IMR-90 (cell line): ENCODE data around the gene NFKBIB. TPM values are rescaled to one million over a fixed set of nuclear protein-coding genes. Genes with fewer than 3 reads are reported as not detected.

ENCODE experiments used
- ATAC-seq: fragments of 200-7000 bp; cut with Tn5 transposase; 2 replicates; pipeline ENCODE4 v1.9.1; 2020; ENCODE audit warnings: low read depth, mild to moderate bottlenecking, moderate library complexity
- BruUV-seq: library from RNA; stranded (reverse); fragments of 400-500 nt; replicated peaks from 2 replicates; lab custom pipeline; 2021; lab: Mats Ljungman, UMichigan
- CTCF ChIA-PET: fragments of 300-600 bp; formaldehyde crosslinking; extraction: SDS; loops from one replicate; lab custom pipeline; 2021; ENCODE audit warnings: antibody characterized with exemption; lab: Yijun Ruan, JAX
- POLR2A ChIA-PET: fragments of 300-600 bp; sonication (Branson Sonifier 250); formaldehyde crosslinking; loops from one replicate; lab custom pipeline; 2022; ENCODE audit warnings: antibody characterized with exemption; ENCODE audit not compliant: unreplicated experiment; lab: Charles Lee
- DNase-seq: peaks from one replicate; pipeline ENCODE4 v3.0.0; 2013
- H2AFZ ChIP-seq: replicated peaks from 2 replicates; pipeline ENCODE3; 2013; ENCODE audit warnings: low read length, mild to moderate bottlenecking; ENCODE audit not compliant: poor library complexity
- H2AK5ac ChIP-seq: 2 replicates; pipeline ENCODE4 v1.6.1; 2013; ENCODE audit warnings: low read depth, low read length, inconsistent platforms
- H2AK9ac ChIP-seq: replicated peaks from 2 replicates; pipeline ENCODE3; 2013; ENCODE audit warnings: mild to moderate bottlenecking, low read depth, low read length, moderate library complexity; ENCODE audit not compliant: poor library complexity
- H2BK120ac ChIP-seq: 2 replicates; pipeline ENCODE4 v1.6.1; 2013; ENCODE audit warnings: low read depth, low read length, inconsistent platforms
- H2BK15ac ChIP-seq: 3 replicates; pipeline ENCODE4 v1.6.1; 2013; ENCODE audit warnings: low read depth, low read length, inconsistent platforms
- H2BK20ac ChIP-seq: 2 replicates; pipeline ENCODE4 v1.6.1; 2013; ENCODE audit warnings: low read depth, mild to moderate bottlenecking, inconsistent platforms, low read length, moderate library complexity
- H2BK5ac ChIP-seq: 2 replicates; pipeline ENCODE4 v1.6.1; 2013; ENCODE audit warnings: mild to moderate bottlenecking, low read depth, low read length, inconsistent platforms; ENCODE audit not compliant: poor library complexity, severe bottlenecking
- H3K14ac ChIP-seq: replicated peaks from 2 replicates; pipeline ENCODE4 v1.6.1; 2013; ENCODE audit warnings: low read depth, low read length, inconsistent platforms
- H3K18ac ChIP-seq: 2 replicates; pipeline ENCODE4 v1.6.1; 2013; ENCODE audit warnings: low read depth, low read length, control low read depth
- H3K23ac ChIP-seq: 2 replicates; pipeline ENCODE4 v1.6.1; 2013; ENCODE audit warnings: low read depth, low read length, inconsistent platforms
- H3K27ac ChIP-seq: 2 replicates; pipeline ENCODE4 v1.5.1; 2013; ENCODE audit warnings: mild to moderate bottlenecking, control low read depth, low read length; ENCODE audit not compliant: insufficient read depth
- H3K27me3 ChIP-seq: 2 replicates; pipeline ENCODE4 v1.6.1; 2013; ENCODE audit warnings: low read length; ENCODE audit not compliant: control insufficient read depth, insufficient read depth
- H3K36me3 ChIP-seq: 2 replicates; pipeline ENCODE4 v1.6.1; 2013; ENCODE audit warnings: low read length, mixed read lengths; ENCODE audit not compliant: control insufficient read depth, insufficient read depth
- H3K4ac ChIP-seq: 2 replicates; pipeline ENCODE4 v1.6.1; 2013; ENCODE audit warnings: low read depth, low read length, inconsistent platforms
- H3K4me1 ChIP-seq: 2 replicates; pipeline ENCODE4 v1.6.1; 2013; ENCODE audit warnings: low read length, mixed read lengths; ENCODE audit not compliant: control insufficient read depth, insufficient read depth
- H3K4me2 ChIP-seq: 2 replicates; pipeline ENCODE4 v1.6.1; 2013; ENCODE audit warnings: low read depth, mild to moderate bottlenecking, control low read depth, low read length, moderate library complexity
- H3K4me3 ChIP-seq: 2 replicates; pipeline ENCODE4 v1.5.1; 2013; ENCODE audit warnings: low read depth, mild to moderate bottlenecking, control low read depth, low read length, moderate library complexity; ENCODE audit not compliant: insufficient read depth
- H3K56ac ChIP-seq: 2 replicates; pipeline ENCODE4 v1.6.1; 2013; ENCODE audit warnings: low read length, inconsistent platforms; ENCODE audit not compliant: insufficient read depth; ENCODE audit errors: extremely low read depth
- H3K79me1 ChIP-seq, 2 experiments: 2 replicates each; pipeline ENCODE4 v1.6.1; 2013; ENCODE audit warnings: low read length in 2 of 2, inconsistent platforms in 1 of 2, low read depth in 1 of 2
- H3K9ac ChIP-seq: 2 replicates; pipeline ENCODE4 v1.6.1; 2013; ENCODE audit warnings: low read depth, low read length, control low read depth
- H3K9me1 ChIP-seq: 2 replicates; pipeline ENCODE4 v1.6.1; 2013; ENCODE audit warnings: low read length, inconsistent platforms; ENCODE audit not compliant: insufficient read depth
- H3K9me3 ChIP-seq: 2 replicates; pipeline ENCODE4 v1.6.1; 2013; ENCODE audit warnings: low read length; ENCODE audit not compliant: control insufficient read depth, insufficient read depth
- H4K20me1 ChIP-seq: 2 replicates; pipeline ENCODE4 v1.6.1; 2013; ENCODE audit warnings: low read length, inconsistent platforms; ENCODE audit not compliant: insufficient read depth
- H4K5ac ChIP-seq: 2 replicates; pipeline ENCODE4 v1.6.1; 2013; ENCODE audit warnings: mild to moderate bottlenecking, low read depth, low read length, control low read depth
- H4K8ac ChIP-seq, 2 experiments: 2 replicates each; pipeline ENCODE4 v1.6.1; 2013; ENCODE audit warnings: low read depth in 2 of 2, low read length in 2 of 2, control low read depth in 1 of 2, inconsistent platforms in 1 of 2
- H4K91ac ChIP-seq: 2 replicates; pipeline ENCODE4 v1.6.1; 2013; ENCODE audit warnings: low read depth, low read length, inconsistent platforms; ENCODE audit not compliant: insufficient read depth
- CEBPB ChIP-seq: IDR thresholded peaks from 2 replicates; pipeline ENCODE4 v1.6.1; 2012; ENCODE audit warnings: low read depth, low read length, improper control_type of control experiment
- FOS ChIP-seq: fragments of 150-350 bp; IDR thresholded peaks from 2 replicates; pipeline ENCODE4 v1.6.1; 2016; ENCODE audit warnings: low read depth, low read length
- MAFK ChIP-seq: IDR thresholded peaks from 2 replicates; pipeline ENCODE4 v1.6.1; 2012; ENCODE audit warnings: low read depth, low read length, improper control_type of control experiment
- MAZ ChIP-seq: IDR thresholded peaks from 2 replicates; pipeline ENCODE4 v1.6.1; 2012; ENCODE audit warnings: low read depth, mild to moderate bottlenecking, low read length, improper control_type of control experiment, moderate library complexity, borderline replicate concordance
- POLR2A ChIP-seq: IDR thresholded peaks from 2 replicates; pipeline ENCODE4 v1.6.1; 2012; ENCODE audit warnings: mild to moderate bottlenecking, low read depth, low read length
- RAD21 ChIP-seq: IDR thresholded peaks from 2 replicates; pipeline ENCODE4 v1.6.1; 2012; ENCODE audit warnings: low read length, improper control_type of control experiment
- SMC3 ChIP-seq: fragments of 150-350 bp; IDR thresholded peaks from 2 replicates; pipeline ENCODE4 v1.6.1; 2016; ENCODE audit warnings: low read depth, mild to moderate bottlenecking, antibody characterized with exemption, low read length, moderate library complexity
- WGBS, 2 experiments: methylation state at CpG; one replicate each; pipeline versions ENCODE4 v1.1.5 to v1.1.7; 2013; ENCODE audit warnings: missing lambda C conversion rate in 2 of 2; ENCODE audit not compliant: insufficient read length in 1 of 2; ENCODE audit errors: extremely low coverage in 2 of 2; 5-methylcytosine and 5-hydroxymethylcytosine counted together
- dilution Hi-C: fragments of 300-500 bp; cut with HindIII; formaldehyde crosslinking; loops from one replicate; pipeline ENCODE4 v1.14.3; 2018; ENCODE audit warnings: low sequenced_read_pairs; ENCODE audit not compliant: unreplicated experiment
- in situ Hi-C: fragments of 300-500 bp; cut with MboI; formaldehyde crosslinking; loops from 3 replicates; pipeline ENCODE4 v1.14.3; 2019; ENCODE audit warnings: low sequenced_read_pairs, inconsistent platforms, mixed read lengths
- intact Hi-C: fragments of 100-400 bp; cut with micrococcal nuclease; formaldehyde crosslinking; loops from 2 replicates; pipeline ENCODE4 v1.10.0; 2022
- polyA plus RNA-seq, 3 experiments: library from polyadenylated mRNA; depleted of rRNA; stranded (reverse); fragments of >200 nt; gene quantifications; 2 replicates each; pipeline ENCODE4 v1.2.3, GENCODE V29; 2012; ENCODE audit warnings: low replicate concordance in 1 of 3
- total RNA-seq: library from RNA; depleted of rRNA; stranded (reverse); fragments of >200 nt; gene quantifications from 2 replicates; pipeline ENCODE4 v1.2.3, GENCODE V29; 2012

NFKBIB gene
- total and polyA plus RNA-seq, 2 of the 4 experiments (the other 2 are of a cell fraction) = 7.5 to 25.5 TPM

- no peak for TF ChIP-seq FOS
Observed at GRCh38 chr19:38880076-38880881, 19.5 kb upstream of the NFKBIB start (continued).

- Histone ChIP-seq H2BK20ac (no peak overlapping the region), H3K18ac (no peak overlapping the region), H2AFZ (no peak overlapping the region), H2AK9ac (no peak overlapping the region), H2BK15ac (no peak overlapping the region), H3K4ac (no peak overlapping the region), H2AK5ac (no peak overlapping the region), H3K9me3 (no peaks in the 10 kb centered on the region), H3K4me1 (no peaks in the 10 kb centered on the region), H4K20me1 (no peaks in the 10 kb centered on the region; the same call in 1 of the 2 replicates), H2BK120ac (no peak overlapping the region), H4K5ac (no peak overlapping the region), H3K4me3 (no peak overlapping the region), H3K9ac (no peak overlapping the region), H3K27me3 (no peaks in the 10 kb centered on the region), H3K79me1 (no peaks in the 10 kb centered on the region), H2BK5ac (no peak overlapping the region), H3K36me3 (peaks cover 16% of the 10 kb centered on the region), H3K14ac (no peak overlapping the region), H3K27ac (no peak overlapping the region), H4K91ac (no peak overlapping the region), H3K4me2 (no peak overlapping the region), H4K8ac (no peak overlapping the region), H3K56ac (no peak overlapping the region), H3K9me1 (no peaks in the 10 kb centered on the region), H3K23ac (no peak overlapping the region)
- DNase-seq (no peak), ATAC-seq (no peak)
- CTCF ChIA-PET = no interaction called here
- 92% methylated on average over 2 of the region's 19 CpGs; no CpG with 5 or more reads in 1 of the 2 experiments for WGBS, 2 experiments
- in situ Hi-C loops = no loop called here
- POLR2A ChIA-PET = no interaction called here
- BruUV-seq = no TSS peak
- no peak for TF ChIP-seq POLR2A
- no peak for TF ChIP-seq SMC3
- no peak for TF ChIP-seq RAD21
- no peak for TF ChIP-seq CEBPB
- TF ChIP-seq MAFK = no peak
- TF ChIP-seq MAZ = no peak
- dilution Hi-C loops = no loop called here
- intact Hi-C loops = no loop called here
Observed at GRCh38 chr19:38880882-38881609, 18.7 kb upstream of the NFKBIB start.
